VCaP (cell line): Measurements from ENCODE around the gene RAD51B.
A peak's percentile ranks its signal among the peaks of the same experiment; 100 is the strongest.

ENCODE experiments used
- H3K27ac ChIP-seq: fragments of 450-650 bp; 2 replicates; pipeline ENCODE4 v1.5.1; 2017
- TF ChIP-seq, protein P1 (sequence below): fragments of 450-650 bp; conservative IDR thresholded peaks from 2 replicates; pipeline ENCODE4 v1.5.1; 2017; ENCODE audit warnings: mild to moderate bottlenecking, moderate library complexity

RAD51B gene

DNA sequence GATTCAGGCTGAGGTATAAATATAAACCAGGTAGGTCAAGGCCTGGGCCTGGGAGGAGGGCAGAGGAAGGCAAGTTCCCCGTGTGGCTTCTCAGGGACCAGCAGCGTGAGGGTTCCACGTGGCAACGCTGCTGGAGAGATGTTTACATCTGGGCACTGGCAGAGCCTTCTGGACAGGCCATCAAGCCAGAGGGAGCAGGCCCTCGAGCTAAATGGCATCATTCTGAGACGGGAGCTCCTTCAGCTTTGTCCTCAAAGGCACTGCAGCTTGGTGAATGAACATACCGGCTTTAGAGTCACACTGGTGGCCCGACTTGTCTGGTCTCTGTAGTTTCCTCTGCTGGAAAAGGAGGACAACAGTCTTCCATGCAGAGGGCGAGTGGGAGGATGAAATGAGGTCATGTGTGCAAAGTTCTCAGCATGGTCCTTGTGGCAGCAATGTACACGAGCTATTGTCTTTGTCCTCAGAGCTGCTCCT lies 742.0 kb downstream of the RAD51B start:
- TF ChIP-seq, protein P1, sequence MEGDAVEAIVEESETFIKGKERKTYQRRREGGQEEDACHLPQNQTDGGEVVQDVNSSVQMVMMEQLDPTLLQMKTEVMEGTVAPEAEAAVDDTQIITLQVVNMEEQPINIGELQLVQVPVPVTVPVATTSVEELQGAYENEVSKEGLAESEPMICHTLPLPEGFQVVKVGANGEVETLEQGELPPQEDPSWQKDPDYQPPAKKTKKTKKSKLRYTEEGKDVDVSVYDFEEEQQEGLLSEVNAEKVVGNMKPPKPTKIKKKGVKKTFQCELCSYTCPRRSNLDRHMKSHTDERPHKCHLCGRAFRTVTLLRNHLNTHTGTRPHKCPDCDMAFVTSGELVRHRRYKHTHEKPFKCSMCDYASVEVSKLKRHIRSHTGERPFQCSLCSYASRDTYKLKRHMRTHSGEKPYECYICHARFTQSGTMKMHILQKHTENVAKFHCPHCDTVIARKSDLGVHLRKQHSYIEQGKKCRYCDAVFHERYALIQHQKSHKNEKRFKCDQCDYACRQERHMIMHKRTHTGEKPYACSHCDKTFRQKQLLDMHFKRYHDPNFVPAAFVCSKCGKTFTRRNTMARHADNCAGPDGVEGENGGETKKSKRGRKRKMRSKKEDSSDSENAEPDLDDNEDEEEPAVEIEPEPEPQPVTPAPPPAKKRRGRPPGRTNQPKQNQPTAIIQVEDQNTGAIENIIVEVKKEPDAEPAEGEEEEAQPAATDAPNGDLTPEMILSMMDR = no peak
- no peak overlapping the region for H3K27ac ChIP-seq

DNA sequence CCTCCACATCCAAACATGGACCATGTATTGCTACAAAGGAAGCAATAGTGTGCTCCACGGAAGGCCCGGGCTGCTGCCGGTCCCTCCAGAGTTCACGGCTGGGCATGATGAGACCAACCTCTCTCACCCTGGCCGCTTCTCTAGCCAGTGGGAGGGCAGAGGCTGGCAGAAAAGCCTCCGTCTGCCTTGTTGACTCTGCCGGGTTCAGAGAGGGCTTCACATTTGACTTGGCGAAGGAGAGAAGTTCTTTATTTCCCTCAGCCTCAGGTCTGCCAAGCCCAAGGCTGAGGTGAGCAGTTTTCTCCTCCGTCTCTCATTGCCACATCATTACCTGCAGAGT lies 743.3 kb downstream of the RAD51B start:
- peak overlapping the region; percentile 34 for H3K27ac ChIP-seq
- TF ChIP-seq, protein P1 = no peak

DNA sequence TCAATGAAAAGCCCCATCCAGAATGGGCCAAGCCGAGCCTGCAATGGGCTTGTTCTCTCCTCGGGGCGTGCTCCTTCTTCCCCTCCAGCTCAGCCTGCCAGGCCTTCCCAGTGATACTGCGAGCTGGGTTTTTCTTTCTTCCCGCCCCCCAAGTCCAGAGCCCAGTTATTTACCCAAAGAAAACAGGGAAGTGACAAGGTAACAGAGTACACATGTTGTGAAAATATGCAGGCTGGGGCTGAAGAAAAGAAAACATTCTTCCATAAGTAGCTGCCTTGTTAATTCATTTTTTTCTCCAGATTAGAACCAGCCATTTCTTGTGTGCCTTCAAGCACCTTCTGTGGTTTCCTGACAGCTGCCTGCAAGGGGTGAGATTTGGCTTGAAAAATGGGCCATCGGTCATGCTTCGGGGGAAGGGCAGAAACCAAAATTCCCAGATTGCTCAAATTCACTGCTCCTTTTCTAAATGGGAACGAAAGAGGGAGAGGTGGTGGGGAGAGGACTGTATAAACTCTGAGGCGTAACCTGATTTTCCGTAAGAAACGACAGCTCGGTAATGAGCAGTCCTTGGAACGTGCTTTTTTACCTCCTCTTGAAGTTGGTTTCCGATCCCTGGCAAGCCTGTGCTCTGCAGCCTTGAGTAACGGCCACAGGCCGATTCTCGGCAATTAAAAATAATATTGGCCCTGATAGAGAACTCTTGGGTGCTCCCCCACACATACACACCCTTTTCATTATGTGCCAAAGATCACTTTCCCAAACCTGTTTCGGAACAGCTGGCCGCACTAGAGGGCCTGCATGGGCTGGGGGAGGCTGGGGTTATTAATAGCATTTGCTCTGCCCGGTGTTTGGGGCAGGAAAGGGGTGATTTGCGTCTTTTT lies 743.9 kb downstream of the RAD51B start:
- TF ChIP-seq, protein P1 = no peak
- peak overlapping the region; percentile 34 for H3K27ac ChIP-seq

DNA sequence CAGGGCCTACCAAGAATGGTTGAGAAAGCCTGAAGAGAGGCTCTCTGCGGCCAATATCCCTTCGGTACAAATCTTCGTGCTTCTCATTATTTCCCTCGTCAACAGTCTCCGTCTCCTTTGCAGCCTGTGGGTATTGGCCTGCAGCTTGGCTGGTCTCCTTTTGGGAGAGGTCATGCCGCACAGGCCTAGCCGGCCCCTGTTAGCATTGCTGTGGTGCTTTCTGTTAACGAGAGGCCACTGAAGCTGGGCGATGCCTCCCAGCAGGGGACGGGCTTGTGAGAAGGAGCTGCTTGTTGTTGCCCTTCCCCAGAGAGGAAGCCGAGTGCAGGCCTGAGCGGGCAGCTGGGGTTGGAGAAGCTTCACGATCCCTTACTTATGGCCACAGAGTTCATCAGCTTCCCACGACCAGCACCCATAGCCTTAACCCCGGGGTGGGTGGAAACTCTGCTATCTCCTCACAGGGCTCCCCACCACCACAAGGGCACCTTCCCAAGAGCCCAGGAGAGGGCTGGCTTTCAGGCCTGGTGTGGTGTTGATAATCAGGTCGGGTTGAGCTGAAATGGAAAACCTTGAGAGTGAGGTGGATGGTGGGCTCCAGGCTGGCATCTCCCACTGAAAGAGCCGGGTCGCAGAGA lies 744.7 kb downstream of the RAD51B start:
- peak overlapping the region; percentile 64 for H3K27ac ChIP-seq
- TF ChIP-seq, protein P1 = no peak

DNA sequence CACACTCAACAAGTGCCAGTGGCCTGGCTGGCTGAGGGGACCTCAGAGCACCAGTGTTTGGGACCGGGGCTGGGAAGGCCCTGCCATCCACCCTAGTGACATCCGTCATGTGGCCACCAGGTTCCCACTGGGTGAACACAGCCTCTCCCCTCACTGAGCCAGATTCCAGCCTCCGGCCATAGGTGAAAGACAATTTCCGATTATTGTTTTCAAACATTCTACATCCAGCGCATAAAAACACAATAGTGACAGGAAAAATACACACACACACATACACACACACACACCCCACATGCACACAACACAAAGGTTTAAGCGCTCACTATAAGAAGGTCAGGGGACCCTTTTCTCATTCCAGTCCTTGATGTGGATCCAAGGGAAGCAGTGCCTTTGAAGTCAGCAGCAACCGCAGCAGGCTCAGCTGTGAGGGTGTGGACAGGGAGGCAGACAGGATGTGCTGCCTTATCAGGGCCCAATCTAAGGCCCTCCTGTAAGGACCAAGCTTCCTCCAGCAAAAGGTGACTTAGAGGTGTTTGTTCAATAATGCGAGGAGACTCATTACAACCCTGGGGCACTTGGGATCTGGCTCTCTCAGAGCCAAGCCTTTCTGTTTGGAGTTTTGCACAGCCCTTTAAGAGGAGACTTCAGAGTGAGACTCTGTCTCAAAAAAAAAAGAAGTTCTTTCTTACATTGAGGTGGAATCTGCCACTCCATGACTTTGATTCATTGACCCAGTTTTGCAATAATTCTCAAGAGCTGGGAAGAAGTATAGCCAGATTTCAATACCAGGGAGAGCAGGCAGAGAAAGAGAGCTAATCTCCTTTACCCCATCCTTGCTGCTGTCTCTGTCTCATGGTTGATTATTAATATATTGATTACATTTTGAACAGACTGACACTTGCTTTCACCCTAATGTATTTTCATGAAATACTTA lies 745.5 kb downstream of the RAD51B start:
- TF ChIP-seq, protein P1 = no peak

DNA sequence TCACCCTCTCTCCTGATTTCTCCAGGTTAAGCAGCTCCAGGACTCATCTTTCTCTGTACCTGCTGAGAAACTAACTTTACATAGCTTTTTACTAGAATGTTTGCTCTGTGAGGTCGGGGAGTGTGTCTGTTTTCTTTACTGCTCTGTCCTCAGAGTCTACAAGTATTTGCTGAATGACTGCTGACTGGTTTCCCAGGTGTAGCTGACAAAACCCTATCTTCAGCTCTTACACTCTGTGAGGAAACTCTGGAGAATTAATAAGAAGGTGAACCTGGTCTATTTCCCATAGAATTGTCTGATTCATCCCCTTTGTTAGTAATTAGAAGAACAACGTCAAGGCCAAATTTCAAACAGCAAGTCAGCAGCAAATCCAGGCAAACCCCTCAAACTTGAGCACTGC lies 746.5 kb downstream of the RAD51B start:
- TF ChIP-seq, protein P1 = no peak
- H3K27ac ChIP-seq = peak overlapping the region; percentile 64

More for the DNA sequence above, 745.5 kb downstream of the RAD51B start:
- H3K27ac ChIP-seq = peak overlapping the region; percentile 64
